ENCODE measurements around the gene CNOT9.

DNA sequence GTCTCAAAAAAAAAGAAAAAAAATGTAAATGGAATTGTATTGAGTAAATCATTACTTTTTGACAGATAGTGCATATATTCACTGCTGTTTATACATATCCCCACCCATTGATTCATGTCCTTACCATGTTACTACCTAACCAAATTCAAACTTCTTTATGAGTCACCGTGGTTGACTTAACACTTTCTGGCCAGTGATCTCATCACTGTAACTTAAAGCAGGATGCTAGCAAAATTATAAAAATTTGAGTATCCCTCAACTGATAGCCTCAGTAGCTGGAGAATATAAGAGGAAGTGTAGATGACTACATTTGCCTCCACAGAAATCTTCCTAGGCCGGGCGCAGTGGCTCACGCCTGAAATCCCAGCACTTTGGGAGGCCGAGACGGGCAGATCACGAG is 13.4 kb downstream of the CNOT9 start:
- TF ChIP-seq CTCF (IDR thresholded peaks at IDR 0.05; ENCODE audit: low read depth, low read length, poor library complexity, severe bottlenecking) (no peak), EZH2phosphoT487 (IDR thresholded peaks at IDR 0.05; ENCODE audit: borderline replicate concordance, low read length) (no peak)

All from DOHH2 (cell line).